Sigmoid colon (tissue), 7 donors: ENCODE data around the gene CEP112. TPM values are rescaled to one million over a fixed set of nuclear protein-coding genes. Genes with fewer than 3 reads are reported as not detected.
"Not testable (repeated sequence)": the region's sequence is repeated elsewhere in the genome, so short reads cannot be mapped to it uniquely, and the experiment has no call there.

Experiments
- DNase-seq: peaks from one replicate; pipeline ENCODE4 v3.0.0-alpha.2; 2019
- H3K27ac ChIP-seq, 4 donors: fragments of 200-600 bp; sonication (generic); one replicate each; pipeline ENCODE4 v1.5.1; 2016 to 2019; ENCODE audit warnings: mild to moderate bottlenecking in 1 of 4
- H3K27me3 ChIP-seq, 3 donors: fragments of 200-600 bp; sonication (generic); one replicate each; pipeline ENCODE4 v1.5.1; 2019; ENCODE audit warnings: mild to moderate bottlenecking in 1 of 3
- H3K36me3 ChIP-seq, 4 donors: fragments of 200-600 bp; sonication (generic); one replicate each; pipeline ENCODE4 v1.5.1; 2016 to 2019
- H3K4me1 ChIP-seq, 4 donors: fragments of 200-600 bp; sonication (generic); one replicate each; pipeline ENCODE4 v1.5.1; 2017 to 2019
- H3K4me3 ChIP-seq, 4 donors: fragments of 200-600 bp; sonication (generic); one replicate each; pipeline ENCODE4 v1.5.1; 2017 to 2019; ENCODE audit warnings: mild to moderate bottlenecking in 2 of 4, moderate library complexity in 1 of 4
- H3K9me3 ChIP-seq, 4 donors: fragments of 200-600 bp in 3 of 4; sonication (generic) in 3 of 4; one replicate each; pipeline versions ENCODE4 v1.5.1 to v1.6.1; 2013 to 2019
- CTCF ChIP-seq, 4 experiments: fragments of 450-650 bp in 3 of 4; fragments of 200-600 bp in 1 of 4; IDR thresholded peaks; one replicate each; pipeline ENCODE4 v1.5.1; 2016 to 2019; ENCODE audit warnings: antibody characterized with exemption in 4 of 4, mild to moderate bottlenecking in 3 of 4, moderate library complexity in 2 of 4
- EP300 ChIP-seq, 4 donors: sonication (generic); formaldehyde crosslinking; IDR thresholded peaks; one replicate each; pipeline ENCODE4 v1.6.1; 2017; ENCODE audit warnings: antibody characterized with exemption in 4 of 4
- POLR2A ChIP-seq, 2 donors: fragments of 450-650 bp; IDR thresholded peaks; one replicate each; pipeline ENCODE4 v1.6.1; 2016; ENCODE audit warnings: antibody characterized with exemption in 2 of 2, mild to moderate bottlenecking in 2 of 2, moderate library complexity in 2 of 2
- POLR2AphosphoS5 ChIP-seq, 4 donors: sonication (generic); formaldehyde crosslinking; IDR thresholded peaks; one replicate each; pipeline ENCODE4 v1.6.1; 2017; ENCODE audit warnings: antibody characterized with exemption in 4 of 4
- WGBS, 2 donors: extraction: QIAGEN DNeasy Blood & Tissue Kit; methylation state at CpG; one replicate each; pipeline ENCODE4 v1.1.7; 2013; 5-methylcytosine and 5-hydroxymethylcytosine counted together
- intact Hi-C: fragments of 100-400 bp; cut with DNase I; formaldehyde crosslinking; loops from one replicate; pipeline ENCODE4 v1.15.1; 2023
- polyA plus RNA-seq, 3 donors: library from polyadenylated mRNA; stranded (reverse); fragments of 200-250 nt; gene quantifications; one replicate each; pipeline ENCODE4 v1.2.3, GENCODE V29; 2013
- total RNA-seq, 4 donors: library from RNA; depleted of rRNA; stranded (reverse); fragments of >200 nt; gene quantifications; one replicate each; pipeline ENCODE4 v1.1.0, GENCODE V29; 2016
- donor health status: healthy with polysubstance abuse.
- donor health status: Bipolar disorder and iron deficiency.
- donor health status: healthy.

CEP112 gene
- total and polyA plus RNA-seq, 7 donors: 0.92 to 29.1 (median 15.1) TPM

DNA sequence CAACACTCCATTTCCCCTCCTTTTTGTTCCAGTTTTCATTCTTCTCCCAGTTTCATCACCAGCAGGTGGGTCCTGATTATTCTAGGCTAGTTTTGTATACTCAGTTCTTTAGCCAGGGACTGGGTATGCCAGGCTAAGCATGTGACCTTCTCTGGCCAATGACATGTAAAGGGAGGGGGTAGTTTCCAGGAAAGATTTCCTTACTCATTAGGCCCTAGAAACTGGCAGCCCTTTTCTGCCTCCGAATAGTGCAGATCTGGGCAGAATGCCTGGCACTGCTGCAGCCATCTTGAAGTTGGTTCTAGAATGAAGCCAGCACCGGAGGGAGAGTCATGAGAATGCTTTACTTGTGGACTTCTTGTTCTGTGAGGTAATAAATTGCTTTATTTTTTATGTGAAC is 503.6 kb downstream of the CEP112 start:
- Histone ChIP-seq H3K4me1 (no peaks in the 10 kb centered on the region), H3K9me3 (no peaks in the 10 kb centered on the region), H3K4me3 (no peak overlapping the region), H3K27ac (no peak overlapping the region), H3K36me3 (no peaks in the 10 kb centered on the region), H3K27me3 (no peaks in the 10 kb centered on the region)
- no peak for DNase-seq
- 93% methylated on average over 2 of the region's 2 CpGs for WGBS, 2 donors
- TF ChIP-seq POLR2A (IDR thresholded peaks at IDR 0.05) (no peak), CTCF (IDR thresholded peaks at IDR 0.05) (no peak), POLR2AphosphoS5 (IDR thresholded peaks at IDR 0.05) (no peak), EP300 (IDR thresholded peaks at IDR 0.05) (no peak)
- intact Hi-C loops: no loop called here

DNA sequence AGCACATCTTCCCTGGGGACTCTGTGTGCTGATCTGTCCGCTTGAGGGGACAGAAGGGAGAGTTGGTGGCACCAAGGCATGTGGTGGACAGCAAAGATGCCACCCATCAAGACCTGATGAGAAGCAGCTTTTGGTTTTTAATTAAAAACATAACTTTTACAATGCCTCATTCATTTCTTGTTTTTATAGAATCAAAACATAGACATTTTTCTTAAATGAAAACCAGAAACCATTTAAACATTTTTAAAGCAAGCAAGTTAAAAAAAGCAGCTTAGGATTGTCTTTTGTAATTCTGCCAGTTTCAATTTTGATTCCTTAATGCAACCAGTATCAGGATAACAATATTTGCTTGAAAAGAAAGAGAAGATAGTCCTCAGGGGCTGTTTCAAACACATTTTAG is 506.8 kb downstream of the CEP112 start:
- Histone ChIP-seq H3K36me3 (no peaks in the 10 kb centered on the region), H3K27ac (no peak overlapping the region), H3K27me3 (no peaks in the 10 kb centered on the region), H3K9me3 (no peaks in the 10 kb centered on the region), H3K4me1 (no peaks in the 10 kb centered on the region), H3K4me3 (no peak overlapping the region)
- 92 to 97% methylated on average over 1 of the region's 1 CpG for WGBS, 2 donors
- TF ChIP-seq POLR2A (IDR thresholded peaks at IDR 0.05): no peak
- no peak for TF ChIP-seq CTCF (IDR thresholded peaks at IDR 0.05)
- TF ChIP-seq EP300 (IDR thresholded peaks at IDR 0.05): no peak
- no peak for TF ChIP-seq POLR2AphosphoS5 (IDR thresholded peaks at IDR 0.05)
- DNase-seq: no peak
- intact Hi-C loops: no loop called here

GRCh38 chr17:65684631-65685030 is 507.3 kb downstream of the CEP112 start:
- Histone ChIP-seq H3K27me3 (no peaks in the 10 kb centered on the region), H3K27ac (no peak overlapping the region), H3K9me3 (no peaks in the 10 kb centered on the region), H3K36me3 (no peaks in the 10 kb centered on the region), H3K4me1 (no peaks in the 10 kb centered on the region), H3K4me3 (no peak overlapping the region)
- TF ChIP-seq CTCF (IDR thresholded peaks at IDR 0.05): no peak
- no peak for TF ChIP-seq EP300 (IDR thresholded peaks at IDR 0.05)
- no peak for TF ChIP-seq POLR2A (IDR thresholded peaks at IDR 0.05)
- no peak for TF ChIP-seq POLR2AphosphoS5 (IDR thresholded peaks at IDR 0.05)
- DNase-seq: no peak
- intact Hi-C loops: no loop called here
- WGBS, 2 donors: 86 to 90% methylated on average over 4 of the region's 4 CpGs

- WGBS, 2 donors: 80 to 88% methylated on average over 7 of the region's 7 CpGs
- intact Hi-C loops: no loop called here
- no peaks in the 10 kb centered on the region for H3K36me3 ChIP-seq
- H3K4me3 ChIP-seq: no peak overlapping the region
- peaks cover 0 to 6% (median 0%) of the 10 kb centered on the region in 4 donors for H3K4me1 ChIP-seq
- H3K27ac ChIP-seq: no peak overlapping the region
- H3K9me3 ChIP-seq: no peaks in the 10 kb centered on the region
- no peak for DNase-seq
- no peaks in the 10 kb centered on the region for H3K27me3 ChIP-seq
- no peak for TF ChIP-seq POLR2A (IDR thresholded peaks at IDR 0.05)
- no peak for TF ChIP-seq CTCF (IDR thresholded peaks at IDR 0.05)
- TF ChIP-seq POLR2AphosphoS5 (IDR thresholded peaks at IDR 0.05): no peak
- TF ChIP-seq EP300 (IDR thresholded peaks at IDR 0.05): no peak
These were observed 508.5 kb downstream of the CEP112 start for GRCh38 chr17:65683428-65683827.

GRCh38 chr17:65681763-65682162 is 510.2 kb downstream of the CEP112 start:
- H3K36me3 ChIP-seq, H3K27me3 ChIP-seq, H3K4me3 ChIP-seq, H3K4me1 ChIP-seq, intact Hi-C loops, DNase-seq, H3K27ac ChIP-seq, H3K9me3 ChIP-seq: not testable (repeated sequence)
- WGBS, 2 donors: 77 to 84% methylated on average over 5 of the region's 5 CpGs
